Brain pericyte (primary cell): ENCODE measurements around the gene DYNLL1.
"Not testable (repeated sequence)": the region's sequence is repeated elsewhere in the genome, so short reads cannot be mapped to it uniquely, and the experiment has no call there.

ENCODE experiments used
- DNase-seq: peaks from one replicate; pipeline ENCODE4 v3.0.0-alpha.2; 2012; ENCODE audit warnings: low read depth, low spot score

Gene DYNLL1

DNA sequence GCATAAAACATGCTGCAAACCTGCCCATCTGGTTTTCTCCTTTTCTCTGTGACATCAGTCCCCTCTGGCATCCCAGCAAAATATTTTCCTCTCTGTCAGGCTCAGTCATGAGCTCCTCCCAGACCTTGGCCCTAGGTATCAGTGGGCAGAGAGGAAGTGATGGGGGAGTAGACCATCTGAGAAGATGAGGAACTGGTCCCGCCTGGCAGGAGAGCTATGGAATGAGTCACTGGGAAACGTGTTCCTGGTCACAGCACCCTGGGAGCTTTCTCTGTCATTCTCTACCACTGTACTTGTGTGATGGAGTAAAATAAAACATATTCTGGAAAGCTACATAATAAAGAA is 21.3 kb upstream of the DYNLL1 start:
- no peak for DNase-seq

DNA sequence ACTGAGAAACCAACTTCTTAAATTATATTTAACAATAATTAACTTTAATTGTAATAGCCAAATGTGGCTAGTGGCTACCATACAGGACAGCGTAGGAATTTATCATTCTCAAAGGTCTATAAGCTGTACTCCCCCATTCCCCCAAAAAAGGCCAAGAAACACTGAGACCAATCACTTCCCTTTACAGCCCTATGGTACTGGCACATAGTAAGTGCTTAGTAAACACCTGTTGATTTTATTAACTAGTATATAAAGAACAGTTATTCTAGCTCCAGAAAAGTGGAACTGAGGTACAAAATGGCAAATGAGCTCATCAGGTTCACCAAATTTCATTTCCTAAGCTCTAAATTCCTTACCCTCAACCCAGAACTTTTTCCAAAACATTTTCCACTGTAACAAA is 20.3 kb upstream of the DYNLL1 start:
- DNase-seq, result no peak

DNA sequence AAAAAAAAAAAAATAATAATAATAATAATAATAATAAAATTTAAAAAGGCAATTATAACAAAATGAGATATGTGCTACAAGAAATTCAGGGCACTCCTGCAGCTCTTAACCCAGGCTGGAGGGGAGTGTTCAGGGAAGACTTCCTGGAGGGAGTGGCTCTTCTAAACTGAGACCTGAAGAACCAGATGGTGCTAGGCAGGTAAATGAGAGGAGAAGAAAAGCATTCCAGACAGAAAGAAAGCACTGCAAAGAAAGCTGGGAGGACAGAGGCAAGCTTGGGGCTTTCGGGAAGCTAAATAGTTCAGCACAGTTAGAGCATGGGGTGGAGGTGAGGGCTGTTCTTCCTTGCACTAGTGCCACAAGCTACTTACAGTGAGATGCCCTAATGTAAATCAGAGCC is 16.5 kb upstream of the DYNLL1 start:
- DNase-seq, result no peak

GRCh38 chr12:120480211-120480610 is 15.7 kb upstream of the DYNLL1 start:
- DNase-seq, result no peak

- no peak for DNase-seq
These were observed 14.7 kb upstream of the DYNLL1 start for GRCh38 chr12:120481022-120481767.

- no peak for DNase-seq
These were observed 12.3 kb upstream of the DYNLL1 start for GRCh38 chr12:120483621-120484020.

DNA sequence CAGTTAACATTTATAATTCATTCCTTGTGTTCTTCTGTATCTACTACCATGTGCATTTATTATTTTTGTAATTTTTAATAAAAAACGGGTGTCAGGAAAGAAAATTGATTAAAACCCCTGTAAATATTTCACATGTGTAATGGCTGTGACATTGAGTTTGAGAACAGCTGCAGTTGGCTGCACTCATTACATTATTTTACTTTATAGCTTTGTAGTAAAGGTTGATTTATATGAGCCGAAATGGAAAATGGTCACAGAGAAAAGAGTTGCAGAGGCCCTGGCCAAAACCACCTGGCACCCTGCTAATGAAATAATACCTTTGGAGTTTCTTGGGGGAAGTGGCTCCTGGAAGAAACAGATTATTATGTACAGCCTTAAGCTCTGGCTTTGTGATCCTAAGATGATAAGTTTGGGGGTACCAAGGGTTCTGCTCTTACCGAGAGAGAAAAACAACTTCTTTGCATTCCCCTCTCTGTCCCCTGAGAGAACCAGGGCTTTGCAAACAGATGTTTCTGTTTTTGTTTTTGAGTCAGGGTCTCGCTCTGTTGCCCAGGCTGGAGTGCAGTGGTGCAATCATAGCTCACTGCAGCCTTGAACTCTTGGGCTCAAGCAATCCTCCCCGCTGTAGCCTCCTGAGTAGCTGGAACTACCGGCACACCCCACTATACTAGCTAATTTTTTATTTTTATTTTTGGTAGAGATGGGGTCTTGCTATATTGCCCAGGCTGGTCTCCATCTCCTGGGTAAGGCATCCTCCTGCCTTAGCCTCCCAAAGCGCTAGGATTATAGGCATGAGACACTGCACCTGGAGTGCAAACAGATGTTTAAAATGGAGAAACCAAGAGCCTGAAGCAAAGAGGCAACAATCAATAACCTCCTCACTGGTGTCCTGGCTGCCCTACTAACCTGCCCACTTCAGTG is 9.7 kb upstream of the DYNLL1 start:
- no peak for DNase-seq

GRCh38 chr12:120487552-120487951 is 8.4 kb upstream of the DYNLL1 start:
- not testable (repeated sequence) for DNase-seq

DNA sequence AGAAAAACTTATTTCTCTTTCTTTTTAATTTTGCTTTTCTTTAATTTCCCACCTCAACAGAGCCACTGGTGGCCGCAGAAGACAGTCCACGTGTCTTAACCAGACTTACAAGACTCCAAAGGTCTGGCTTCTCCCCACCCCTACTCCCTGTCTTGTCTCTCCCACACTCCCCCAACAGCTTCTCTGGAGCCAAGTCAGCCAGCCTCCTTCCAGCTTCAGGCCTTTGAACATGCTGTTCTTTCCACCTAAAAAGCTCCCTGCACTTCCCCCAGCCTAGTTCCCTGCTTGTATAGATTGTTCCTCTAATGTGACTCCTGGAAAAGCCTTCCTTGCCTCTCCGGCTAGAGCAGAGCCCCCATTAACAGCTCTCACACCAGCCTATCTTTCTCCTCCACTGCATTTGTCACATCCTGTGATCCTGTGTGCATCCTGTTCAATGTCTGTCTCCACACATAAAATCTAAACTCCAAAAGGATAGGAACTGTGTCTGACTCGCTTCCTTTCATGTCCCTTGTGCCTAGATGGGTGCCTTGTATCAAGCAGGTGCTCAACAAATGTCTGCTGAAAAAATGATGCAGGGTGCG is 7.8 kb upstream of the DYNLL1 start:
- DNase-seq, result no peak

GRCh38 chr12:120489018-120489417 is 6.9 kb upstream of the DYNLL1 start:
- no peak for DNase-seq

- no peak for DNase-seq
These were observed 5.6 kb upstream of the DYNLL1 start for GRCh38 chr12:120490325-120490724.

DNA sequence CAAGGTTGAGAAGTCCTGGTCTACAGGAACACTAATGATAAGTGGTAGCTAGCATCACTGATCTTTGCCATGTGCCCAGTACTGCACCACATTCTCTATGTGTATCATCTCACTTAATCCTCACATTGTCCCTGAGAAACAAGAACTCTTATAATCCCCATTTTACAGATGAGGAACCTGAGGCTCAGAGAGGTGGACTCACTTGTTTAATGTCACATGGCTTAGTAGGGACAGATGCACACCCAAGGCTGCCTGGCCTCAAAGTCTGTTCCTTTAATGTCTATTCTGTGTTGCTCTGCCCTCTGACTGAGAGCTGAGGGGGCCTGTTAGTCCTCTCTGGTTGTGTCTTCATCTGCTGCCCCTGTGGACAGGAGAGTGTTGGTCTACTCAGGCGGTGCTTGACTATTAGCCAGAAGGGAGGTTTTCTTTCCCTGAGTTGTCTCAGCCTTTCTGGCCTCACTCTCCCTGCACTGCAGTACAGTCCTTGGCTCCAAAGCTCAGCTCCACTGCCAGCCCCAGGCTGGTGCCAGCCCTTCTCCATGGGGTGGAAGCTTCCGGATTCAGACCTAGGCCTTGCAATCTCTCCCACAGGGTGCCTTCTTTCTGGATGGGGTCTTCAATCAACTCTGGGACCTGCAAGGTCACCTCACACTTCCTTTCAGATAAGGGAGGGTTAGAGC is 4.9 kb upstream of the DYNLL1 start:
- DNase-seq, result no peak

GRCh38 chr12:120495186-120495730 is 655 bp upstream of the DYNLL1 start:
- no peak for DNase-seq

DNA sequence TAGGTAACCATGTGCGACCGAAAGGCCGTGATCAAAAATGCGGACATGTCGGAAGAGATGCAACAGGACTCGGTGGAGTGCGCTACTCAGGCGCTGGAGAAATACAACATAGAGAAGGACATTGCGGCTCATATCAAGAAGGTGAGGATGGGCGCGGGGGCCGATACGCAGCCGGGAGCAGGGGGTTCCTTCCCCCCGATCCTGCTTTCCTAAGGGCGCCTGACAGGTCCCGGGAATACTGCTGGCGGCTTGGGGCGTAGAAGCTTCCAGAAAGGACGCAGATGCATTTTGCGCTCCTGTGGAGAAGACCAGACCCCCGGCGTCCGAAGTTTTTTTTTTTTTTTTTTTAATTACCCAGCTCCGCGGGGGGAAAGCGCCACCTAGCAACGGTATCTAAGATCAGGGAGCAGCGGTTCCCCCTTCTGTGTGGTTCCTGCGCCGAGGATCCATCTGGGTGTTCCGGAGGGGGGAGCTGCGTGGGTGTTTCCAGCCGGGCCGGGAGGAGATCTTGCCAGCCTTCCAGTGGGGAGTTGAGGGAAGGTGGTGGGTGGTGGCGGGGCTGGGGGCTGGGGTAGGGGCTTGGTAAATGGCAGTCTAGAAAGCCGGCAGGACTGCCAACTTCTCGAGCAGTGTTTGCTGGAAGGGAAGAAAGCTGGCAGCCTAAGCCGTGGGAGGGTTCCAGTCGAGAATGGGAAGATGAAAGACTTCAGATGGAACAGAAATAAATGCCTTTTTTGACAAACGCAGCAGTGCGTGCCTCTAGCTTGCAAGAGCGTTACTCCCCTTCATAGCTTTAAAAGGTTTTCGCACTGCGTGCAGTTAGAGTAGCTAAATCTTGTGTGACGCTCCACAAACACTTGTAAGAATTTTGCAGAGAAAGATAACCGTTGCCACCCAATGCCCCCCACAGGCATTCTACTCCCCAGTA is 764 bp downstream of the DYNLL1 start:
- no peak for DNase-seq

DNA sequence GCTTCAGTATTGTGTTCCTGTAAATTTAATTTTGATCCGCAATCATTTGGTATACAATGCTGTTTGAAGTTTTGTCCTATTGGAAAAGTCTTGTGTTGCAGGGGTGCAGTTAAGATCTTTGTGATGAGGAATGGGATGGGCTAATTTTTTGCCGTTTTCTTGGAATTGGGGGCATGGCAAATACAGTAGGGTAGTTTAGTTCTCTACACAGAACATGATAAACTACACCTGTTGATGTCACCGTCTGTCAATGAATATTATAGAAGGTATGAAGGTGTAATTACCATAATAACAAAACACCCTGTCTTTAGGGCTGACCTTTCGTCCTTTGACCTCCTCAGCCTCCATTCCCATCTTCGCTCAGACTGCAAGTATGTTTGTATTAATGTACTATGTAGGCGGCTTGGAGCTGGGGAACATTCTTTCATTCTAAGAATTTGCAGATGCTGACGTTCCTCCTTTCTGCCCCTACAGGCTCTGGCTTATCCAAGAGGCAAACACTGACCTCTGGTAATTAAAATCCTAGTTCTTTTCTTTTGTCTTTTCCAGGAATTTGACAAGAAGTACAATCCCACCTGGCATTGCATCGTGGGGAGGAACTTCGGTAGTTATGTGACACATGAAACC is 1.7 kb downstream of the DYNLL1 start:
- DNase-seq, result no peak

- no peak for DNase-seq
These were observed 3.1 kb downstream of the DYNLL1 start for GRCh38 chr12:120498870-120499515.

GRCh38 chr12:120500581-120500980 is 4.7 kb downstream of the DYNLL1 start:
- DNase-seq, result no peak

GRCh38 chr12:120504587-120504986 is 8.7 kb downstream of the DYNLL1 start:
- no peak for DNase-seq

DNA sequence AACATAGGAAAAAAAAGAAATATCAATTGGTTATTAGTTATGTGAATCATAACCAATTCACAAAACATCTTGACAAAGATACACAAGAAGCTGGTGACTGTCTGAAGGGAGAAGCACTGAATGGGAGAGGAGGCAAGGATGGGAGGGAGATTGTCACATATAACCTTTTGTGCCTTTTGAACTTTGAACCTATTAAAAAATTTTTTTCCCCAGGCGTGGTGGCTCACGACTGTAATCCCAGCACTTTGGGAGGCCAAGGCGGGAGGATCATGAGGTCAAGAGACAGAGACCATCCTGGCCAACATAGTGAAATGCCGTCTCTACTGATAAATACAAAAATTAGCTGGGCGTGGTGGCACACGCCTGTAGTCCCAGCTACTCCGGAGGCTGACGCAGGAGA is 12.6 kb downstream of the DYNLL1 start:
- no peak for DNase-seq

DNA sequence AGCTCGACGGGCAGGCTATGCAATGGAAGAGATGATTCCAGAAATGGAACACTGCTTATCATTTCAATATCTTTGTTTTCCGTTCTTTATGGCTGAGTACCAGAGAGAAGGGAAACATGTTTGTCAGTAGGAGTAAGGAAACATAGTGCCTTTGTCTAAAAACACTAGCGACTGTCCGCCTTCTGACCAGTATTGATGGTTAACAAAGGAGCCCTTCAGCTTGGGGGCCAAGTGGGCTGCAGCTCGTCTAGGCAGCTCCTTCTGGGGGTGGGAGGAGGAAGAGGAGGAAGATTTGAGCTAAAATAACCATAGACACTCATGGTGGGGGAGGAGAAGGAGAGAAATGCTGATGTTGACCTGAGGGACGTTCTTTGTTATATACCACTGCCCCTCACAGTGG is 18.1 kb downstream of the DYNLL1 start:
- DNase-seq, result no peak
